Endodermal cell (in vitro differentiated cells): ENCODE data around the gene COL4A2. TPM values are rescaled to one million over a fixed set of nuclear protein-coding genes. Genes with fewer than 3 reads are reported as not detected.

Experiments used
- DNase-seq: peaks from one replicate; pipeline ENCODE4 v3.0.0-alpha.2; 2017
- H3K27ac ChIP-seq: 2 replicates; pipeline ENCODE4 v1.5.1; 2013; ENCODE audit warnings: mild to moderate bottlenecking, low read depth, low read length, moderate library complexity
- H3K27me3 ChIP-seq: 2 replicates; pipeline ENCODE4 v1.6.1; 2013; ENCODE audit warnings: mild to moderate bottlenecking, low read length, moderate library complexity; ENCODE audit not compliant: insufficient read depth, control insufficient read depth, poor library complexity, severe bottlenecking
- H3K36me3 ChIP-seq: 2 replicates; pipeline ENCODE4 v1.7.0; 2013; ENCODE audit warnings: mild to moderate bottlenecking, low read length, moderate library complexity; ENCODE audit not compliant: control insufficient read depth, insufficient read depth
- H3K4me1 ChIP-seq: one replicate; pipeline ENCODE4 v1.7.0; 2013; ENCODE audit warnings: low read length; ENCODE audit not compliant: control insufficient read depth, insufficient read depth
- H3K4me3 ChIP-seq: 2 replicates; pipeline ENCODE4 v1.5.1; 2013; ENCODE audit warnings: mild to moderate bottlenecking, low read length, moderate library complexity
- H3K9ac ChIP-seq: 2 replicates; pipeline ENCODE4 v1.6.1; 2013; ENCODE audit warnings: mild to moderate bottlenecking, low read length, moderate library complexity; ENCODE audit not compliant: poor library complexity, severe bottlenecking; ENCODE audit errors: extremely low read depth
- H3K9me3 ChIP-seq: 2 replicates; pipeline ENCODE4 v1.6.1; 2013; ENCODE audit warnings: mild to moderate bottlenecking, low read length, moderate library complexity; ENCODE audit not compliant: control insufficient read depth
- H3K27ac Mint-ChIP-seq: 2 replicates; pipeline ENCODE4 v1.8.0; 2020; ENCODE audit warnings: mixed read lengths
- H3K27me3 Mint-ChIP-seq: 2 replicates; pipeline ENCODE4 v1.8.0; 2021; ENCODE audit warnings: mild to moderate bottlenecking, mixed read lengths; ENCODE audit not compliant: insufficient read depth
- H3K36me3 Mint-ChIP-seq: 2 replicates; pipeline ENCODE4 v1.8.0; 2020; ENCODE audit warnings: low read depth, mixed read lengths
- H3K4me1 Mint-ChIP-seq: 2 replicates; pipeline ENCODE4 v1.8.0; 2020; ENCODE audit warnings: mixed read lengths
- H3K4me3 Mint-ChIP-seq: 2 replicates; pipeline ENCODE4 v1.8.0; 2020; ENCODE audit warnings: mild to moderate bottlenecking, moderate library complexity, mixed read lengths
- H3K9me3 Mint-ChIP-seq: 2 replicates; pipeline ENCODE4 v1.8.0; 2020; ENCODE audit warnings: mild to moderate bottlenecking, mixed read lengths
- WGBS, 2 experiments: methylation state at CpG; one replicate each; pipeline versions ENCODE4 v1.1.5 to v1.1.7; 2013; ENCODE audit warnings: missing lambda C conversion rate in 2 of 2, mixed read lengths in 1 of 2; ENCODE audit not compliant: insufficient coverage in 1 of 2, insufficient read length in 1 of 2; 5-methylcytosine and 5-hydroxymethylcytosine counted together
- total RNA-seq, 2 donors: library from RNA; stranded (reverse); fragmentation: NEBNext Ultra II Directional in 1 of 2; extraction: Animal tissue kit (Norgen Biotek cat#: 25700) in 1 of 2; gene quantifications; 2 replicates in 1 of 2; 3 replicates in 1 of 2; pipeline ENCODE4 v1.2.1, GENCODE V29; 2021
- TF ChIP-seq, protein P1 (sequence below): fragments of 200-600 bp; sonication (generic); conservative IDR thresholded peaks from 2 replicates; pipeline ENCODE4 v1.5.0; 2021; ENCODE audit warnings: antibody characterized with exemption, mild to moderate bottlenecking

Gene COL4A2
- total RNA-seq, 2 donors from 2014 or later = 388 to 398 TPM

DNA sequence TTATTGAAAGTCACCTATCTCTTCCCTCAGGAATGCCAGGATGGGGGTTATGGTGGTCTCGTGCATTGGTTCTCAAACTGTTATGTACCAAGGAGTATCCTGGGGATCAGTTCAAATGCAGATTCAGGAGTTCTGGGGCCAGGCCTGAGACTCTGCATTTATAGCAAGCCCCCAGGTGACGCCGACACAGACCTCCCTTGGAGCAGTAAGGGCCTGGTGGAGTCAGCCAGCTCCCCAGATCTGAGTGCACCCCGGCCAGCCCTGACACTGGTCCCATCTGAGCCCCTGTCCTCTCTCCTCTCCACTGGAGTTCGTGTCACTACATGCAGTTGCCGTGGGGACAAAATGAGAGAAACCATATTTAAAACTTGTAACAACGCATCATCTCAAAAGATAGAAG lies 112.9 kb downstream of the COL4A2 start:
- no peak overlapping the region for H3K27ac Mint-ChIP-seq
- 96 to 100% methylated on average over 2 to 7 of the region's 7 CpGs for WGBS, 2 experiments
- H3K27me3 Mint-ChIP-seq = no peaks in the 10 kb centered on the region
- peaks cover 92% of the 10 kb centered on the region for H3K36me3 ChIP-seq
- TF ChIP-seq, protein P1, sequence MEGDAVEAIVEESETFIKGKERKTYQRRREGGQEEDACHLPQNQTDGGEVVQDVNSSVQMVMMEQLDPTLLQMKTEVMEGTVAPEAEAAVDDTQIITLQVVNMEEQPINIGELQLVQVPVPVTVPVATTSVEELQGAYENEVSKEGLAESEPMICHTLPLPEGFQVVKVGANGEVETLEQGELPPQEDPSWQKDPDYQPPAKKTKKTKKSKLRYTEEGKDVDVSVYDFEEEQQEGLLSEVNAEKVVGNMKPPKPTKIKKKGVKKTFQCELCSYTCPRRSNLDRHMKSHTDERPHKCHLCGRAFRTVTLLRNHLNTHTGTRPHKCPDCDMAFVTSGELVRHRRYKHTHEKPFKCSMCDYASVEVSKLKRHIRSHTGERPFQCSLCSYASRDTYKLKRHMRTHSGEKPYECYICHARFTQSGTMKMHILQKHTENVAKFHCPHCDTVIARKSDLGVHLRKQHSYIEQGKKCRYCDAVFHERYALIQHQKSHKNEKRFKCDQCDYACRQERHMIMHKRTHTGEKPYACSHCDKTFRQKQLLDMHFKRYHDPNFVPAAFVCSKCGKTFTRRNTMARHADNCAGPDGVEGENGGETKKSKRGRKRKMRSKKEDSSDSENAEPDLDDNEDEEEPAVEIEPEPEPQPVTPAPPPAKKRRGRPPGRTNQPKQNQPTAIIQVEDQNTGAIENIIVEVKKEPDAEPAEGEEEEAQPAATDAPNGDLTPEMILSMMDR = no peak
- H3K36me3 Mint-ChIP-seq = peaks cover 55% of the 10 kb centered on the region
- no peak overlapping the region for H3K9ac ChIP-seq
- no peak overlapping the region for H3K4me3 Mint-ChIP-seq
- H3K9me3 ChIP-seq = no peaks in the 10 kb centered on the region
- H3K4me1 Mint-ChIP-seq = peaks cover 15% of the 10 kb centered on the region
- no peaks in the 10 kb centered on the region for H3K9me3 Mint-ChIP-seq
- H3K27me3 ChIP-seq = no peaks in the 10 kb centered on the region
- no peak for DNase-seq
- no peak overlapping the region for H3K27ac ChIP-seq
- no peak overlapping the region for H3K4me3 ChIP-seq
- peaks cover 7% of the 10 kb centered on the region for H3K4me1 ChIP-seq

DNA sequence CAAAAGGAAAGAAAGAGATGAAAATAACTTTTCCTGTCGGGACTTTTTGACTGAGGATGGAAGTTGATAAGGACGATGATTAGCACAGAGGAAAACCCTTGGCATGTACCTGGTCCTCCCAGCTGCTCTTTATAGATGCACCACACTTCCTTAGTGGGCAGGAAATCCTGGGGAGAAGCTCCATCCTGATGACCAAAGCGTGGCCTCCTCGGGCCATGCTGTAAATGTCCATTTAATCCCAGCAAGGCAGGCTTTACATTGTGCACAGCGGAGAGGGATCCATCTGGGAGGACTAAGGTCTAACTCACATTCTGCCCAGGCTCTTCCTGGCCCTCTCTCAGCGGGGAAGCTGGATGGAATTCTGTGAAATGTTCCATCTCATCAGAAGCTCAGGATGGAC lies 113.5 kb downstream of the COL4A2 start:
- no peak overlapping the region for H3K9ac ChIP-seq
- no peak overlapping the region for H3K4me3 Mint-ChIP-seq
- TF ChIP-seq, protein P1 = no peak
- no peak overlapping the region for H3K4me3 ChIP-seq
- peaks cover 60% of the 10 kb centered on the region for H3K36me3 Mint-ChIP-seq
- H3K27ac Mint-ChIP-seq = no peak overlapping the region
- H3K9me3 ChIP-seq = no peaks in the 10 kb centered on the region
- H3K4me1 Mint-ChIP-seq = peaks cover 12% of the 10 kb centered on the region
- H3K9me3 Mint-ChIP-seq = no peaks in the 10 kb centered on the region
- no peaks in the 10 kb centered on the region for H3K27me3 ChIP-seq
- H3K27me3 Mint-ChIP-seq = no peaks in the 10 kb centered on the region
- H3K27ac ChIP-seq = no peak overlapping the region
- WGBS, 2 experiments = 94 to 95% methylated on average over 3 to 6 of the region's 6 CpGs
- H3K4me1 ChIP-seq = peaks cover 7% of the 10 kb centered on the region
- peaks cover 94% of the 10 kb centered on the region for H3K36me3 ChIP-seq
- no peak for DNase-seq

DNA sequence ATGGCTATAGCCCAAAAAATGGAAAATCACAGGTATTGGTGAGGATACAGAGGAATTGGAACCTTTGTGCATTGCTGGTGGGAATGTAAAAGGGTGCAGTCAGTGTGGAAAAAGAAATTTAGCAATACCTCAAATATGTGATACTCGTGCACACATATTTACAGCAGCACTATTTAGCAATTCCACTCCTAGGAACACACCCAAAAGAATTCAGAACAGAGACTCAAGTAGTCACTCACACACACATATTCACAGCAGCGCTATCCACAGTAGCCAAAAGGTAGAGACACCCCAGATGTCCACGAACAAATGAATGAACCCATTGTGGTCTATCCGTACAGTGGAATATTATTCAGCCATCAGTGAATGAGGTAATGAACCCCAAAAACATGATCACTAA lies 114.0 kb downstream of the COL4A2 start:
- Histone ChIP-seq H3K27me3 (no peaks in the 10 kb centered on the region), H3K4me1 (peaks cover 6% of the 10 kb centered on the region), H3K9ac (no peak overlapping the region), H3K9me3 (no peaks in the 10 kb centered on the region), H3K36me3 (peaks cover 94% of the 10 kb centered on the region), H3K27ac (no peak overlapping the region), H3K4me3 (no peak overlapping the region)
- H3K4me3 Mint-ChIP-seq = no peak overlapping the region
- no peak overlapping the region for H3K27ac Mint-ChIP-seq
- DNase-seq = no peak
- peaks cover 60% of the 10 kb centered on the region for H3K36me3 Mint-ChIP-seq
- TF ChIP-seq, protein P1 = no peak
- H3K27me3 Mint-ChIP-seq = no peaks in the 10 kb centered on the region
- no peaks in the 10 kb centered on the region for H3K9me3 Mint-ChIP-seq
- 63 to 72% methylated on average over 3 to 4 of the region's 4 CpGs for WGBS, 2 experiments
- peaks cover 8% of the 10 kb centered on the region for H3K4me1 Mint-ChIP-seq
